Measurements from ENCODE around the gene GALNTL6. TPM values are rescaled to one million over a fixed set of nuclear protein-coding genes. Genes with fewer than 3 reads are reported as not detected.
"Not testable (repeated sequence)": the region's sequence is repeated elsewhere in the genome, so short reads cannot be mapped to it uniquely, and the experiment has no call there.

Gene GALNTL6
- total RNA-seq, 1 experiment from 2014 or later: not detected

- Histone ChIP-seq H3K56ac (ENCODE audit: insufficient read length, low read depth, low read length) (no peak overlapping the region), H2BK20ac (ENCODE audit: low read depth, low read length, poor library complexity, severe bottlenecking) (no peak overlapping the region), H3K27ac (ENCODE audit: insufficient read length, low read depth, low read length) (no peak overlapping the region), H2AFZ (ENCODE audit: low read length) (no peak overlapping the region), H3K14ac (ENCODE audit: insufficient read depth, low read length) (no peak overlapping the region), H4K91ac (ENCODE audit: insufficient read length, low read depth, low read length) (no peak overlapping the region), H2AK5ac (ENCODE audit: insufficient read length, low read length) (no peak overlapping the region), H3T11ph (ENCODE audit: low read length) (no peak overlapping the region), H4K8ac (replicated peaks; ENCODE audit: insufficient read length, low read depth, low read length) (no peak overlapping the region), H2BK5ac (ENCODE audit: insufficient read length, low read length) (no peak overlapping the region), H3K23ac (ENCODE audit: insufficient read length, low read depth, low read length) (no peak overlapping the region), H3K9me3 (ENCODE audit: control insufficient read depth, low read depth, low read length) (no peaks in the 10 kb centered on the region), H3K18ac (ENCODE audit: insufficient read length, low read depth, low read length) (no peak overlapping the region), H3K23me2 (ENCODE audit: insufficient read length, low read depth, low read length, poor library complexity, severe bottlenecking) (no peaks in the 10 kb centered on the region), H3K79me2 (ENCODE audit: insufficient read depth, low read length) (no peaks in the 10 kb centered on the region), H2BK120ac (ENCODE audit: low read depth, low read length, poor library complexity, severe bottlenecking) (no peak overlapping the region), H3K4ac (ENCODE audit: low read depth, low read length) (no peak overlapping the region), H3K79me1 (ENCODE audit: insufficient read depth, low read depth, low read length, poor library complexity, severe bottlenecking) (no peaks in the 10 kb centered on the region), H3K27me3 (ENCODE audit: insufficient read depth, low read length) (no peaks in the 10 kb centered on the region), H3K4me2 (ENCODE audit: insufficient read depth, insufficient read length, low read length) (no peak overlapping the region), H3K9ac (ENCODE audit: extremely low read depth, insufficient read length, low read length) (no peak overlapping the region), H4K5ac (ENCODE audit: insufficient read length, low read depth, low read length) (no peak overlapping the region), H2BK12ac (ENCODE audit: insufficient read length, low read depth, low read length) (no peak overlapping the region), H2BK15ac (ENCODE audit: low read depth, low read length) (no peak overlapping the region), H4K20me1 (ENCODE audit: control insufficient read depth, insufficient read depth, insufficient read length) (no peaks in the 10 kb centered on the region), H3K4me1 (ENCODE audit: insufficient read depth, low read length) (no peaks in the 10 kb centered on the region)
- H3K4me3 Mint-ChIP-seq: no peak overlapping the region
- WGBS (ENCODE audit: extremely low coverage, insufficient read length, low lambda C conversion rate): no CpG with 5 or more reads among the region's 3 CpGs
- no peak for DNase-seq
- TF ChIP-seq CTCF (conservative IDR thresholded peaks at IDR 0.05): no peak
- H3K9me3 Mint-ChIP-seq: no peaks in the 10 kb centered on the region
- no peaks in the 10 kb centered on the region for H3K36me3 Mint-ChIP-seq (ENCODE audit: insufficient read depth in 1 of 3, low read depth in 3 of 3)
- H3K4me1 Mint-ChIP-seq: peaks cover 8 to 12% of the 10 kb centered on the region in 2 experiments; a peak in 3 of 4 replicates
- H3K27ac Mint-ChIP-seq: 0 out of 7 replicates have a peak overlapping the region, but pooled peaks of 1 of the 3 experiments have one; percentile 18
- no peaks in the 10 kb centered on the region for H3K27me3 Mint-ChIP-seq (ENCODE audit: low read depth)
These were observed 599.8 kb downstream of the GALNTL6 start for GRCh38 chr4:172412851-172413580.

DNA sequence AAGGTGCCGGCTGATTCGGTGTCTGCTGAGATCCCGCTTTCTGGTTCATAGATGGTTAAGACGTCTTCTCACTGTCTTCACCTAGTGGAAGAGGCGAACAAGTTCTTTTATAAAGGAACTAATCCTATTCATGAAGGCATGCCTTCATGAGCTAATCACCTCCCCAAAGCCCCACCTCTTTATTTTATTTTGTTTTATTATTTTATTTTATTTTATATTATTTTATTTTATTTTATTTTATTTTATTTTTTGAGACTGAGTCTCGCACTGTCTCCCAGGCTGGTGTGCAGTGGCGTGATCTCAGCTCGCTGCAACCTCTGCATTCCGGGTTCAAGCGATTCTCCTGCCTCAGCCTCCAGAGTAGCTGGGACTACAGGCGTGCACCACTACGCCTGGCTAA is 615.8 kb downstream of the GALNTL6 start:
- not testable (repeated sequence) for H3K4me1 Mint-ChIP-seq; H3K56ac ChIP-seq (ENCODE audit: insufficient read length, low read depth, low read length); DNase-seq; H3K9me3 Mint-ChIP-seq; H3K27me3 ChIP-seq (ENCODE audit: insufficient read depth, low read length); H2AK5ac ChIP-seq (ENCODE audit: insufficient read length, low read length); H3K27ac Mint-ChIP-seq; H2AFZ ChIP-seq (ENCODE audit: low read length); H2BK15ac ChIP-seq (ENCODE audit: low read depth, low read length); H3K23ac ChIP-seq (ENCODE audit: insufficient read length, low read depth, low read length); H3K4ac ChIP-seq (ENCODE audit: low read depth, low read length); H2BK120ac ChIP-seq (ENCODE audit: low read depth, low read length, poor library complexity, severe bottlenecking); H2BK20ac ChIP-seq (ENCODE audit: low read depth, low read length, poor library complexity, severe bottlenecking); H3K14ac ChIP-seq (ENCODE audit: insufficient read depth, low read length); H3T11ph ChIP-seq (ENCODE audit: low read length); H3K4me2 ChIP-seq (ENCODE audit: insufficient read depth, insufficient read length, low read length); H3K36me3 Mint-ChIP-seq (ENCODE audit: insufficient read depth in 1 of 3, low read depth in 3 of 3); H3K4me1 ChIP-seq (ENCODE audit: insufficient read depth, low read length); H2BK5ac ChIP-seq (ENCODE audit: insufficient read length, low read length); H3K27me3 Mint-ChIP-seq (ENCODE audit: low read depth); H4K8ac ChIP-seq (replicated peaks; ENCODE audit: insufficient read length, low read depth, low read length); H3K27ac ChIP-seq (ENCODE audit: insufficient read length, low read depth, low read length); H3K23me2 ChIP-seq (ENCODE audit: insufficient read length, low read depth, low read length, poor library complexity, severe bottlenecking); H3K9me3 ChIP-seq (ENCODE audit: control insufficient read depth, low read depth, low read length); H3K18ac ChIP-seq (ENCODE audit: insufficient read length, low read depth, low read length); H3K79me1 ChIP-seq (ENCODE audit: insufficient read depth, low read depth, low read length, poor library complexity, severe bottlenecking); H3K4me3 Mint-ChIP-seq; H3K79me2 ChIP-seq (ENCODE audit: insufficient read depth, low read length); H4K91ac ChIP-seq (ENCODE audit: insufficient read length, low read depth, low read length); H3K9ac ChIP-seq (ENCODE audit: extremely low read depth, insufficient read length, low read length); H4K5ac ChIP-seq (ENCODE audit: insufficient read length, low read depth, low read length); H4K20me1 ChIP-seq (ENCODE audit: control insufficient read depth, insufficient read depth, insufficient read length); H2BK12ac ChIP-seq (ENCODE audit: insufficient read length, low read depth, low read length)
- WGBS (ENCODE audit: extremely low coverage, insufficient read length, low lambda C conversion rate): no CpG with 5 or more reads among the region's 12 CpGs
